22Rv1 (cell line): ENCODE data around the gene LETM1.

Source experiments
- ZFX ChIP-seq: fragments of 450-650 bp; IDR thresholded peaks from 2 replicates; pipeline ENCODE4 v1.6.1; 2017; ENCODE audit warnings: antibody characterized with exemption, borderline replicate concordance
- TF ChIP-seq, protein P1 (sequence below): fragments of 450-650 bp; IDR thresholded peaks from 2 replicates; pipeline ENCODE4 v1.5.1; 2017; ENCODE audit warnings: mild to moderate bottlenecking

- TF ChIP-seq, protein P1, sequence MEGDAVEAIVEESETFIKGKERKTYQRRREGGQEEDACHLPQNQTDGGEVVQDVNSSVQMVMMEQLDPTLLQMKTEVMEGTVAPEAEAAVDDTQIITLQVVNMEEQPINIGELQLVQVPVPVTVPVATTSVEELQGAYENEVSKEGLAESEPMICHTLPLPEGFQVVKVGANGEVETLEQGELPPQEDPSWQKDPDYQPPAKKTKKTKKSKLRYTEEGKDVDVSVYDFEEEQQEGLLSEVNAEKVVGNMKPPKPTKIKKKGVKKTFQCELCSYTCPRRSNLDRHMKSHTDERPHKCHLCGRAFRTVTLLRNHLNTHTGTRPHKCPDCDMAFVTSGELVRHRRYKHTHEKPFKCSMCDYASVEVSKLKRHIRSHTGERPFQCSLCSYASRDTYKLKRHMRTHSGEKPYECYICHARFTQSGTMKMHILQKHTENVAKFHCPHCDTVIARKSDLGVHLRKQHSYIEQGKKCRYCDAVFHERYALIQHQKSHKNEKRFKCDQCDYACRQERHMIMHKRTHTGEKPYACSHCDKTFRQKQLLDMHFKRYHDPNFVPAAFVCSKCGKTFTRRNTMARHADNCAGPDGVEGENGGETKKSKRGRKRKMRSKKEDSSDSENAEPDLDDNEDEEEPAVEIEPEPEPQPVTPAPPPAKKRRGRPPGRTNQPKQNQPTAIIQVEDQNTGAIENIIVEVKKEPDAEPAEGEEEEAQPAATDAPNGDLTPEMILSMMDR: no peak
- TF ChIP-seq ZFX: no peak
Observed at GRCh38 chr4:1804638-1805492, 51.1 kb downstream of the LETM1 start.
